8988T (cell line): ENCODE results near the gene SLK.

Experiments used
- DNase-seq: peaks from one replicate; pipeline ENCODE4 v3.0.0; 2011

The SLK gene

DNA sequence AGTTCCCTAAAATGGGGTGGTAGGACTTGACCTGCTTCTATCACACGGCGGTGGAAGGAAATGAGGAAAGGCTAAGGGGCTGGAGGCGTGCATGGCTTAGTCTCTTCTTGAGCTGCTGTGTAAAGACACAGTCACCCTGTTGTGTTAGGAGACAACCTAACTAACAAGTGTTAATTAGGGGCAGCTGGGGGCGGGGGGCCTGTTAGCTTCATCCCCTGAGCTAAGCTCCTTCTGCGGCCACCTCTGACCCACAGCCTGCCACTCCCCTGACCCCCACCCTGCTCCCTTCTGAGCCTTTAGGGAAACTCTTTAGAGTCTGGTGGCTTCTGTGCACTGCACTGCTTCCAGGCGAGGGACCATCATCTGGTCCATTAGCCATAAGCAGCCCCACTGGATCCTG is 90.8 kb downstream of the SLK start:
- no peak for DNase-seq

DNA sequence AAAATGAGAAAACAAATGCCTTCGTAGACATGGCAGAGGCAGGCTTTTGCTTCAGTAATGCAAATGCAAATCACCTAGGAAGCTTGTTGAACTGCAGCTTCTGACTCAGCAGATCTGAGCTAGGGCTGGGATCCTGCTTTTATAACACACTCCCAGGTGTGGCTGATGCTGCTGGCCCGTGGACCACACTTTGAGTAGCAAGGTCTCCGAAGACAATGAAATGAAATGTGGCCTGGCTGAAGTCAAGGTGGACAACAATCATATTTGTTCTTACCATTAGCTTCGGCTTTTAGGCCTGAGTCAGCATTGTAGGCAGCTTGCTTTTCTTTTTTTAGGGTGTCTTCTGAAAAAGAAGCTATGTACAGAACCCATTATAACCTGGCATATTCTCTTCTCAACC is 92.4 kb downstream of the SLK start:
- no peak for DNase-seq

DNA sequence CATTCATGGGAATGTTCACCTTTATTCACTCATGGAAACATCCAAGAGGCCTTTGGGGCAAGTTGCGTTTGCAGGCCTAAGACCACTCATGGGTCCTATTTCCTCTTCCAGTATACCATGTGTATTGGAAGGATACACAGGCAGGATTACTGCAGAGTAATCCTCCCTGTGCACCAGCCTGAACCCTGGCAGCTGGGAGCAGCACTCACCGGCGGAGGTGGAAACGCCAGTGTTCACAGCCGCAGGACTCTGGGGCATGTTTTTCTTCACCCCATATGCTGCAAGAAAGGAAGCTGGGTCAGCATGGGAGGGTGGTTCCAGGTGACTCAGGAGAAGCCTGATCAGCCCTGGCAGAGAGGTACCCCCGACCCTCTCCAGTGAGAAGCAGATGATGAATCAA is 94.3 kb downstream of the SLK start:
- DNase-seq, result no peak

DNA sequence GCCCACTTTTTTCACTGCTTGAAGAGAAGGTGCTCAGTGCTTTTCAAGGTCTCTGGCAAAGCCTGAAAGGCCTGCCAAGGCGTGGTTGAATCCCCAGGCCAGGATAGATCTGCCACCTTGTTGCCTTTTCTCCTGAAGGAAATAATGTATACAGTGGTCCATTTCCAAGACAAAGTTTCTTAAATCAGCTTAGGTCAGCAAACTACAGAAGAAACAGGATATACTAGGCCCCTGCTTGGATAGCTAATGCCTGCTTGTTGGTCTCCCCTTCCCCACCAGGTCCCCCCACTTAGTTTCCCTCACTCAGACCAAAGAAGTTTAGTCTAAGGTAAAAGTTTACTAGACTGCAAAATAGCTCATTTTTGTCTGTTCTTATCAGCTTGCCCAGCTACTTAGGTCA is 98.8 kb downstream of the SLK start:
- no peak for DNase-seq

DNA sequence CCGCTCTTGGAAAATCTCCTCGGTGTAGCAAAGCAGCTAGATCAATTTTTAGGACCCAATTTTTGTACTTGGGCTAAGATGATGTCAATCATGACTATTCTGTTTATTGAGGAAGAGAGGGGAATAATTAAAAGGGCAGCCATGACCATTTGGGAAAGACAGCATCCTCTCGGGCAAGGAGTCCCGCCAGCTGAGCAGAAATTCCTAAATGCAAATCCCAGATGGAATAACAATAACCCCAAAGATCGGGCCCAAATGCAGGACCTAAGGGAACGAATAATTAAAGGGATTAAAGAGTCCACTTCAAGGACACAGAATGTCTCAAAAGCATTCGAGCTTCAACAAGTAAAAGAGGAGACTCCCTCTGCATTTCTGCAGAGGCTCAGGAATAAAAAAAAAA is 100.0 kb downstream of the SLK start:
- no peak for DNase-seq

DNA sequence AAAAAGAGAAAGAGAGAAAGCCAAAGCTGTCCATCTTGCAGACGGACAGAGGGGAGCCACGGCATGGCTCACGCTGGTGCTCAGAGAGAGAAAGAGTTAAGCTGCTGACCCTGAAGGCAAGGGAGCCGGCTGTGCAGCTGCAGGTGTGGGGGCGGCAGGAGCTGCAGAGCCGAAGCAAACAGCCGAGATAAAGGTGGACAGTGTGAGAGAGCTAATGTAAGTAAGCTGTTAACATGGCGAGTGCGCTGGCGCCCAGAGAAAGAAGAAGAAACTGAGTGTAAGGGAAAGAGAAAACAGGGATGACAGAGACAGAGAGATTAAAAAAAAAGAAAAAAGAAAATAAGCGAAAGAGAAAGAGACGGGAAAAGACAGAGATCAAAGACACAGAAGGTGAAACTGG is 100.6 kb downstream of the SLK start:
- no peak for DNase-seq

DNA sequence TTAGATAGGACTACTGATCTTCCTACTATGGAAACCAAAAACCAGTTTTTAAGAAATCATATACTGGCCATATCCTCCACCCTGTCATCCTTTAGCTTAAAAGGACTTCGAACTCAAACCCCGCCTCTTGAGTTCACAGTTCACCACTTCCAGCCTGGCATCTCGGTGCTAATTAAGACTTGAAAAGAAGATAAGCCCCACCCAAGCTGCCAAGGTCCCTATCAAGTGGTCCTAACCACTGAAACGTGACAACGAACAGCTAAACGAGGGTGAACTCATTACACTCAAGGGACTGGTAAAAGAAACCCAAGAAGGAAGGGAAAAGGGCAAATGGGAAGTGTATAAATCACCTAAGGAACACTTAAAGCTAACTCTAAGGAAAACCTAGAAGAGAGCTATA is 102.7 kb downstream of the SLK start:
- DNase-seq, result no peak

DNA sequence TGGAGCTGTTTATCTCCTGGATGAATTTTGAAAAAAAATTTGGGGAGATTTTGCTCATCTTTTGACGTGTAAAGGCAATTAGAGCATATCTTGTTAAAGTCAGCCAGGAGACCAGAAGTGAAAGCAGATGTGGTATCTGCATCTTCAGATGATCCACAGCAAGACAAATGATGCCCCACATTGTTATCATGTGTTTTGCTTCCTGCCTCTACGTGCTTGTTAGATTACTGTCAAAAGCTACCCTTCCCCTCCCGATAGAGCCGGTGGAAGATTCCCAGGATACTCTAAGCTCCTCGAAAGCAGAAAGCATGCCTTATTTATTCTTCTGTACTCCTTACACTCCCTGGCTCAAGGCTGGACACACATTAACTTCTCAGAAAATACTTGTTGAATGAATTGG is 105.8 kb downstream of the SLK start:
- no peak for DNase-seq

DNA sequence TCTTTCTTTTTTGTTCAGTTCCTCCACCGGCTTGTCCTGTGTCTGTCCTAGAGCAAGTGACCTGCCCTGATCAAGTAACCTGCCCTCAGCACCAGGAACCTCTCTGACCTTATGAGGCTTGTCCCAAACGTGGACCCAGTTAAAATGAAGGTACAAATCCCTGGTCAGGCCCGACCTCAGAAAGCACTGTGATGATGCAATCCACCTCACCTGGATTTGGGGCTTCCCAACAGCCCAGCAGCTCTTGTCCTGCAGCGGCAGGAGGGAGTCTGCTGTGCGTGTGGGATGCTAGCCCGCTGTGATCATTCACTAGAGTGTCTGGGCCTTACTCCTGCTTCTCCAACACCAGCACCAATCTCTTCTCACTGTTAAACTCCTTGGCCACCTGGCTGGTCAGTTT is 107.6 kb downstream of the SLK start:
- no peak for DNase-seq

DNA sequence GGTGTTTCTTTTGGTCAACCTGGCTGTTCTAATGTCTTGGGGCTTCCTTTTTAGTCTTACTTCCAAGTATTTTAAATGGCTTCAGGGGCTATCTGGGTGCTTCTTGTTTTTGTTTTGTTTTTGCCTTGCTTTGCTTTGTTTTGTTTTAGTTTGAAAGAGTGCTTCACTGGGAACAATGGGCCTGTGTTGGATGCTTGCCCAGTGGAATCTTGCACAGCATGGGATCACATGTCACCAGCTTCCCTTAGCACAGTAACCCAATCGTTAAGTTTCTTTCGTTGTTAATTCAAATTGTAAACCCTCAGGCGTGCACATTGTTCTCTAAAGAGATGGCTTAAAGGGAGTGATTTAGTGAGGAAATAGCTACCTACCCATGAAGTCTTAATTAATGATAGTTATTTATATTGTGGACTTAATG is 109.8 kb downstream of the SLK start:
- no peak for DNase-seq

DNA sequence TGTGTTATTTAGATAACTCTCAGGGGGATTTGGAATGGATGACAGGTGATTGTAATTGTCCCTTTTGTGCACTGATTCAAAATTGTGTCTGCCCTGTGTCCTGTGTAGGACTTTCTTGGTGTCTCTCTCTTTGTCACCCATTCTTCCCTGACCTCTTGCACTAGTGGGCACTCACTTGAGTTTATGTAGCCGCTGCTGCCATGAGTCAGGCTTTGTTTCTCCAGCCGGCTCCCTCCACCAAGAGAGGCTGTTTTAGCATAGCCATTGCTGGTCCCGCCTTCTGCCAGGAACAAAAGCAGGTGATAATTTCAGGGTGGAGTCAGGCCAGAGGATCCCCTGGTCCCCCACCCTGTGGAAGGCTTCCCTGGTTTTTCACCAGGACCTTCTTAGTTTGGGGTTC is 110.3 kb downstream of the SLK start:
- no peak for DNase-seq

DNA sequence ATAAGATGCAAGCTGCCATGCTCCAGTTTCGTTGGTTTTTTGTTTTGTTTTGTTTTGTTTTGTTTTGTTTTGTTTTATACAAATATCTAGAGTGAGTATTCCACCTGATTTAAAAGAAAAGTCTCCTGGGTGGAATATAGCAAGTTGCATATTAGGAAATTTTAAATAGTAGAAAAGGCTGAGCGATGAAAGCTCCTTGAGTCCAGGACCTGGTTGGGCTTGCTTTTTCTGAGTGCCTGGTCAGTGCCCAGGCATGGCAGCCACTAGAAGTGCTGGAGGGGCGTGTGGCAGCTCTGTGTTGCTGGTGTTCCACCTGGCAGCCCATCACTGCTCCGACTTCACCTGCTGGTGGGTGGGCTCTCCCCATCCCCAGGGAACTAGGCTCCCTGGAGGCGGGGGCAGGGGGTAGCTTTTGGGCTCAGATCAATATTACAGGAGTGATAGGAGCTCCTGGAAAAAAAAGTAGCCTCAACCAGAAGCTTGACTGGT is 110.8 kb downstream of the SLK start:
- no peak for DNase-seq
